Medulla oblongata (tissue), 1 donor: ENCODE data around the gene CCDC12.
A peak's percentile ranks its signal among the peaks of the same experiment; 100 is the strongest.

Experiments used
- DNase-seq: peaks from one replicate; pipeline ENCODE4 v3.0.0-alpha.2; 2015; ENCODE audit errors: extremely low spot score

CCDC12 gene

DNA sequence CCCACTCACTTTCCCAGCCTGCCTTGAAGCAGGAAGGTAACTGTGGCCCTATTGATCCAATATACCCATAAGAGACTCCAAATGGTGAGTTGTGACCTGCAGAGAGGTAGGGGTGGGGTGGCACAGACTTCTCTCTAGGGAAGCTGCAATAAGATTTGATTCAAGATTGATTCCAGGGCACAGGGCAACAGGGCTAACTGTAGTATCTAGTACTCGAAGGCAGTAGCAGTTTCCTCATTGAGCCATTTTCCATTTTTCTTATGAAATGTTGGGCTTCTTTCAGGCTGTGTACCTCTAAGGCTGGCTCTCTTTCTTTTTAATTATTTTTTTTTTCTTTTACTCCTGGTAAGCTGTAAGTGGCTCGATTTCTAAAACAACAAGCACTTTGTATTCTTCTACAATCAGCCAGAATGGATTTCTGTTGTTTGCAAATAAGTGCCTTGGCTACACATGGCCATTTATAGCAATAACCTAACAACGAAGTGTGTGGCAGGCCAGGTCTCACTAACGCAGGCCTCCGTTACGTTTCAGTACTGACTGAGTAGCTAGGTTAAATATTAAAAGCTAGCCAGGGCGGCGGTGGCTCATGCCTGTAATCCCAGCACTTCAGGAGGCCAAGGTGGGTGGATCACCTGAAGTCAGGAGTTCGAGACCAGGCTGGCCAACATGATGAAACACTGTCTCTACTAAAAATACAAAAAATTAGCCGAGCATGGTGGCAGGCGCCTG is 19.3 kb downstream of the CCDC12 start:
- DNase-seq = no peak

DNA sequence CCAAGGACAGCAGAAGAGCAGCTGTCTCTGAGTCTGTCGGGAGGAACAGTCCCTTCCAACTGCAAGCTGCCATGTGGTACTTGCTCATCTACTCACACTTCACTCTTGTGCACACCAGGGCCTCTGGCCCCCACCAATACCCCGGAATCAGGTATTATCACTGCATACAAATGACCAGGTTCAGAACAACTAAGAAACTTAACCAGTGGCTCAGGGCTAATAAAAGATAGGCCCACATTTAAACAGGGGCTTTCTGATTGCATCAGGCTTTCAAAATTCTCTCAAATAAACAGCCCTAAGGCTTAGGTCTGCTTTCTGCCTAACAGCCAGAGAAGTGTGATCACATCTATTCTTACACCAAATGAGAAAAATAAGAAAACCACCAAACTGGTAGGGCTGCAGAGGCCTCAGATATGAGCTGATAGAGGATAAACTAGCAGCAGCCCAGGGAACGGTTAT is 20.7 kb downstream of the CCDC12 start:
- no peak for DNase-seq

DNA sequence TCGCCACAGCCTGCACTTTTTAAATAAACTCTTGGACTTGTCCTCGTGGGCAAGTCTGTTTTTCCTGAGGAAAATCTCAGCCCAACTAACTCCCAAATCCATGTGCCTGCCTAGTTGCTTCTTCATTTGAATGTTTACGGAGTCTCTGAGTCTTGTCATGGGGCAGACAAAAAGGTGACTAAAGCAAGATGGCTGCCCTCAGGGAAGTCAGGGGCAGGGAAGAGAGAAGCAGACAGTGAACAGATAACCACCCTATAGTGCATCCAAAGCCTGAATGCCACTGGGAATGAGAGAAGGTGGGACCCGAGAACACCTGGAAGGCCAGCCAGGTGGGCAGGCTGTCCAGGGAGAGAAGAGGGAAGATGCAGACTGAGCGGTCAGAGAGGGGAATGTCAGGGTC is 21.4 kb downstream of the CCDC12 start:
- no peak for DNase-seq

DNA sequence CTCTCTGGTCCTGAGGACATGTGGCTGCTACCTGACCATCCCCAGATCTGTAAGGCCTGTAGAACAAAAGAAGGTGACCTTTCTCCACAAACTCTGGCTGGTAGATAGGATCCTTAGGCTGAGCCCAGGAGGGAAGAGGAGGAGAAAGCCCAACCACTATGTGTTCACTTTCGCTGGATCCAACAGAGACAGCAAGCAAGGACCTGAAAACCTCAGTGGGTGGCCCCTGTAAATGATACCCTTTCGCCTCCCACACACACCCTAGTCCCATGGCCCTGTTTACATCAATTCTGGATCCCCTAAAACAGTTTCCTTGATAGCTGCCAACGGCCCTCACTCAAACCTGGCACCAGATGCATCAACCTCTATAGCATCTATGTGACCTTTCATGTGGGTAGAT is 22.4 kb downstream of the CCDC12 start:
- DNase-seq = no peak

DNA sequence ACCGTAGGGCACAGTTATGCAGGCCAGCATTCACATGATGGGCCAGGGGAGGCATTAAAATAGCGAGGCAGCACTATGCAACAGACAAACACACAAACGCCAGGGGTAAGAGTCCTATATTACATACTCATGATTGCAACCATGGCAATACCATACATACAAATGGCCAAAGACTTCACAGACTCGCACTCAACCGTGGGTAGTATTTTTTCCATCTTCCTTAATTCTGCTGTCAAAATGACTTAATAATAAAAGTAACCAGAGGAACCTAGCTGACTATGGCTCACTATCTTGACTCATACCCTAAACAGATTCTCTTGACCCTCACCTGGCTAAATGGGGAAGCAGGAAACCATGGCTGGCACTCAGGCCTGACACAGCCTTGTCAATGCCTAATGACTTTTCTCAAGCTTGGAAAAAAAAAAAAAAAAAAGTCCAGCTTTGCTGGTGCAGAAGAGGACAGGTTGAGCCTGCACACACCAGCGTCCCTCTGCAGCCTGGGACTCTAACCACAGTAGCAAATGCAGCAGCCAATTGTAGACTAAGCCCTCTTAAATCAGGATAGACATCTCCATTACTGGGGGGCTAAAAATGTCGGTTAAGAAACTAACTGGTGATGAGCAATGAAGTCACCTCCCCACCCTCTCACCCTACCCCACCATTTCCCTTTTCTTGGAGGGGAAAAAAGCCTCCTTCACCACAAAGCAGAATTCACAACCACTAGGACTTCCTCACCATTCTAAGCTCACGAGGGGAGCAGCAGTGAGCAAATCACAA is 23.1 kb downstream of the CCDC12 start:
- DNase-seq = peak; percentile 65

DNA sequence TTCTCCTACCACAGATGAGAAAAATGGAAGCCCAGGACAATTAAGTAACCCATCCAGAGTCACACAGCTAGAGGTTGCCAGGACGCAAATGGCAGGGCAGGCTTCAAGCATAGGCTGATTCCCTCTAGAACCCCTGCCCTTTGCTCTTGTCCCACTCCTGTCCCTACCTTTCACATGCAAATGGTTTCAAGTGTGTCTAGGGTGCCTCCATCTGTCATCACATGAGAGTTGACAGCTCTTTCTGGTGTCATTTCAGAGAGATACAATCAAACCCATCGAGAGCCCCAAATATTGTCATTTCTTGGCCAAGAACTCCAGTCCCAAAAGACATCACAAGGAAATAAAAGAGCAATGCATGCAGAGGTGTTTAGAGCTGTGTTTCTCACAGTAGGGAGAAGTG is 23.7 kb downstream of the CCDC12 start:
- no peak for DNase-seq

DNA sequence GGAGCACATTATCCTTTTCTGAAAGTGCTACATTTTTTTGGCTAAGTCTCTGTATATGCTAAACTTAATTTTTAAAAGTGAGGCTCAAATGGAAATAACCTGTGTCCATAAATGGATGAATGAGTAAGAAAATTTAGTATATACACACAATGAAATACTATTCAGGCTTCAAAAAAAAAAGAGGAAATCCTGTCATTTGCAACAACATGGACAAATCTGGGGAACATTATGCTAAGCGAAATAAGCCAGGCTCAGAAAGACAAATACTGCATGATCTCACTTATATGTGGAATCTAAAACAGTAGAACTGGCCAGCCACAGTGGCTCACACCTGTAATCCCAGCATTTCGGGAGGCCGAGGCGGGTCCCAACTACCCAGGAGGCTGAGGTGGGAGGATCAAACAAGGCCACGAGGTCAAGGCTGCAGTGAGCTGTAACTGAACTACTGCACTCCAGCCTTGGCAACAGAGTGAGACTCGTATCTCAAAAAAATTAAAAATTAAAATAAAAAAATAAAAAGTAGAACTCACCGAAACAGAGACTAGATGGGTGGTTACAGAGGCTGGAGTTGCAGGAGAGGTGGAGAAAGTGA is 25.8 kb downstream of the CCDC12 start:
- DNase-seq = no peak

DNA sequence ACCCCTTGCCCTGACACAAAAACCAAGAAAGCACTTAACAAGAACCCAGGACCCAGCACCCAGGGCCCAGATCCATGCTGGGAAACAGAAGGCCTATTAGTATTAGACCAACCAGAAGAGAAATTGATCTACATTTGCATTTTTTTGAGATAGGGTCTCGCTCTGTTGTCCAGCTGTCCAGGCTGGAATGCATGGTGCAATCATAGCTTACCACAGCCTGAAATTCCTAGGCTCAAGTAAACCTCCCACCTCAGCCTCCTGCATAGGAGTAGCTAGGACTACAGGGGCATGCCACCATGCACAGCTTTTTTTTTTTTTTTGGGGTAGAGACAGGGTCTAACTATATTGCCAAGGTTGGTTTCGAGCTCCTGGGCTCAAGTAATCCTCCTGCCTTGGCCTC is 26.4 kb downstream of the CCDC12 start:
- no peak for DNase-seq

DNA sequence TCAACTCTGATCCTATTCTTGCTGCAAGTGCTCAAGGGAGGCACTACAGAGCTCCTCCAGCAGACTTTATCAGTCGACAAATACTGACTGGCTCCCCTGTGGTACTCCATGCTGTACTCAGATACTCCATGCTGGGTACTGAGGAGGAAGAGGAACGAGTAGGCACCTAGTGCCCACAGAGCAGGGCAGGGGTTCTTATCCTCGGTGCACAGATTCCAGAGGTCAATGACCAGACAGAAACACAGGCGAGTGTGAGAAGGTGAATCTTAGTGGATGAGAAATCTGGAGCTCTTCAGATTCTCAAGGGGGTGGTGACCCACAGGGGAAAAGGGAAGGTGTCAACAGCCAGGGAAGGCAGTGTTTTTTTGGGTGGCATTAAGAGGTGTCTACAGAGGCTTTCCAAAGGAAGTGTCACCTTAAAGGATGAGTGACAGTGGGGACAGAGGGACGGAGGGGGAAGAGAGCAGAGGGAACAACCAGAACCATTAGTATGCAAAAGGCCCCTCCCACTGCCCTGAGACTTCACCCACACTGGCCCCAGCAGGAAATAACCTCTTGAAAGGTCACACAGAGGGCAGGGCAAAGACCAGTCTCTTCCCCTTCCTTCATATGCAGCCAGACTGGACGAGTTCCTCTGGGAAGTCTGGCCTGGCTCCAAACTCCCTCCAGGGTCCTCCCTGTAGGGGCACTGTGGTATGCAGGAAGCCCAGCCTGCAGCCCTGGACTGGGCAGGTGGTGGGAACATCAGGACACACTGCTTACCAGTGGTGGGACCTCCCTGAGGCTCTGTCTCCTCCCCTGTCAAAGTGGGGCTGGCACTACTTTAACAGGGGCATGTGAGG is 27.5 kb downstream of the CCDC12 start:
- no peak for DNase-seq

DNA sequence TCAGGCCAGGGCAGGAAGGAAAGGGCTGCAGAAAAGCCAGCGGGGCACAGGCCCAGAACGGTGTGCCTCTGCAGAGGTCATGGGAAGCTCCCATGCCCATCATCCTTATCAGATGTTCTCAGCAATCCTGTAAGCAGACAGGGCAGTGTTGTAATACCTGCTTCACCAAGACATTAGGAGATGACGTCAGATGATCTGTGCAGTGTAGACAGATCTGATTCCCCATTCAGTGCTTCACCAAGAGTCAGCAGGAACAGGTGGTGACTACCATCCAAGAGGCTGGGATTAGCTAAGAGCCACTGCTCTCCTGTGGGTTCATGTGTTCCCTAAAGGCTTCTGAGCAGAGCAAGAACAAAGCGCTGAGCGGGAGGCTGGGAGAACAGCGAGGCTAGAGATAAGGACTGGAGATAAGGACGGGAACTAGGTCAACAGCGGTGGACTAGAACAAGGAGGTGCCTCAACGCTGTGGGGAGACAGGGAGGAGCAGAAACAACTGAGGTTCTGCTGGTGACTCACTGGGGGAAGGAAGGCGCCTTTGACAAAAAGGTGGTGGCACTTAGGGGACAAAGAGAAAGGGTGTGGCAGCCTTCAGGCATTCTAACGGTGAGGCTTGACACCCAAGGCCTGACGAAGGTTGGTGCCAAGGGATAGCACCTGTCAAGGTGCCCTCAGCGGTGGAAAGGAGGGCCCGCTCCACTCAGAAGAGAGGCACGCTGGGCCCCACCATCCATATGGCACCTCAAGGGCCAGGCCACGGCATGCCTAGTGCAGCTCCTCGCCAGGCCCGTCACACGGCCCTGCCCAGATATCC is 28.4 kb downstream of the CCDC12 start:
- DNase-seq = no peak

DNA sequence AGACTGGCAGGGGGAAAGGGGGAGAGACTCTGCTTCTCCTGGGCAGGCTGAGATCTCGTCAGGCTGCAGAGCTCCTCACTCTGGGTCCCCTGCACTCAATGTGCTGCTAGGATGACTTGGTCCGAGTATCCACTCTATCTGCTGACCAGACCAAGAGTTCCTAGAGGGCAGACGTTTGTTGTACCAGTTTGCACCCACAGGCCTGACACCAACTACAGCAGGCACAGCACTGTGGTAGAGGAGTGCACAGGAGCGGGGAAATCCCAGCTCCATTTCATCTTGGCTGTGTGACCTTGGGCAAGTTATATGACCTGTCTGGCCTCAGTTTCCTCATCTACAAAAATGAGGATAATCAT is 29.0 kb downstream of the CCDC12 start:
- DNase-seq = no peak

DNA sequence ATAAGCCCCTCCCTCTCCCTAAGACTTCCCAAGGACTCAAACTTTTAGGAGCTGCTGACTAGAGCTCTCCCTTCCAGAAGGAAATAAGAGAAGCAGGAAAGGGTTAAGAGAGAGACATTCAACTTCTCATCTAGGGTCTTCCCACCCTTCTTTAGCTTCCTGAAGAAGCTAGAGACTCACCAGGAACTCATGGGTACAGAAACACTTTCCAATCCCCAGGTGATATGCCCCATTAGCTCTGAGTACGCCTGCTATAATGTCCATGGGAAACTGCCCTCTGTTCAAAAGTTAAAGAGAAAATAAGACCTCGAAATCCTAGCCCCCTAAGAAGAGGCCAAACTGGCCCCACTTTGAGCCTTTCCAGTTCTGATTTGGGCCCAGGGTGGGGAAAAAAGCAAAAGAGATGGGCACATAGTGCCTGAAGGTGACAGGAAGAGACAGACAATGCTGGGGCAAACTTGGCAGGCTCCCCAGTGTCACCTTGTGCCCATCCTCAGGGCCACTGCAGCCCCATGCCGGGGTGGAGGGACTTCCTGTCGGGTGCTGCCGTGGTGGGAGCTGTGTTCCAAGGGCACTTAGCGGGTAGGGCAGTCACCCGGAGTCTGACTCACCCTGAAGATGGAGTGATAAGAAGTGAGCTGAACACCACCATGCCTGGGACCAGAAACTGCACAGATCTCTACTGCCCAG is 29.5 kb downstream of the CCDC12 start:
- DNase-seq = no peak

DNA sequence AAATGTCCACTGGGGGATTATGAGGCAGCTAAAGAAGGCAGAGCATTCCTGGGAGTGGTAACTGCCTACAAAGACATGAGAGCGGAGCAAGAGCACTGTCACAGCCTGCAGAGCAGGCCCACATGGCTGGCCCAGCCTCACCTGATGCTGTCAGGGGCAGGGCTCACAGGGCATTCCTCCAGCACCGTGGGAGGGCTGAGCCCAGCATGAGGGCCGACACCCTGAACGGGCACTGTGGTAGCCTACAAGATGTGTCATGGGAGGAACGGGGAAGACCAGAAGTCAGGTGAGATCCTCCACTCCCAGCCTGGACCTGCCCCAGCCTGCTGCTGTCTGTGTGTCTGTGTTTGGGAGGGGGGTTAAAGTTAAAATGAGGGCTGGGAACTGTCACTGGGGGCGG is 30.1 kb downstream of the CCDC12 start:
- no peak for DNase-seq

DNA sequence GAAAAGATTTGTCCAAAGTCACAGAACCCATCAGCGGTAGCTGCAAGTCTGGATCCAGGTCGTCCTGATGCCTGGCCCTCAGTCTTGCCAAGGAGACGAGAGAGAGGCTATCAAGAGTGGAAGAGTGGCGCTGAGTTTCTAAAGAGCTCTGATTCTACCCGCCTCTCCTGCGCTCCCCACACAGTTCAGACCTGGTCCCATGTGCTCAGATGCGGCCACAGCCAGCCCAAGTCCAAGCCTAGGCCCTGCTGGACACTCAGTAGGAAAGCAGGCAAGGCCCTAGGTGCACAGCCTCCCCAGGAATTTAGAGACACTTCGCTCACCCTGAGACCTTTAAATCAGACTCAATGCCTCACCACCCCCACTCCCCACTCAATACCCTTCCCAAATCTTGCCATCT is 32.4 kb downstream of the CCDC12 start:
- no peak for DNase-seq

DNA sequence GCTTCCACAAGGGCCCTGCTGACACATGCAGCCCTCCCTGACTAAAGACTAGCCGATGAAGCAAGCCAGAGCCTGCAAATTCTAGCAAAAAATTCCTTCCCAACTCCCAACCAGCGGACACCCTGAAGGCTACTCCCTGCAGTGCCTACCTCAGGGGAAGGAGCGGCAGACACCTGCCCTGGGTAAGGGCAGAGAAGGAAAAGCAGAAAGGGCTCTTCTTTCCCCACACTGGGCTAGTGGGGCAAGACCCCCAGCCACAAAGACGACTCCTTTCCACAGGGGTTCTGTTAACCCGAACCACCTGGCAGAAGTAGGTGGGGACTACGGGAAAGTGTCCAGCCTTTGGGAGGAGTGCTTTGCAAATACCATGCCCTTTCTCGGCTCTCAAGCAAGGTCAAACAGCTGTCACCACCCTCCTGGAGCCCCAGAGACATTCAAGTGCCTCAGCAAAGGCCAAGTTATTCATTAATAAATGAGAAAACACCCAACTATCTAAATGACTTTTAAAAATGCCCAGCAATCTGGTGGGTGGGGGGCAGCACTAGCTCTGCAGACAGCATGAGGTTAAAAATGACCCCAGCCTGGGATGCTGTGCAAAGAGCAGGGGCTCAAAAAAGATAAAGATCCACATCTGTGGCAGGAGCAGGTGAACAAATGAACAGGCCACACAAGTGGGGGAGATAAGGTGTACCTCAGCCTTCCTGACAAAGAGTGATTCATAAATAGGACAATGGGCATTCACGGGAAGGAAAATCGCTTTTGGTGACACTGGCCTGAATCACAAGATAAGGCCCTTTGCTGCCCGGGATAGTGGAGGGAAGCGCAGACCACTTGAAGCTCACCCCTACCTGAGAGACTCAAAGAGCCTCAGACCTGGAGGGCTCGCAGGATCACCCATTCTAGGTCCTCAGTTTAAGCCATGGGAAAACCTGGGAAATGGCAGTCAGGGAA is 33.0 kb downstream of the CCDC12 start:
- no peak for DNase-seq

DNA sequence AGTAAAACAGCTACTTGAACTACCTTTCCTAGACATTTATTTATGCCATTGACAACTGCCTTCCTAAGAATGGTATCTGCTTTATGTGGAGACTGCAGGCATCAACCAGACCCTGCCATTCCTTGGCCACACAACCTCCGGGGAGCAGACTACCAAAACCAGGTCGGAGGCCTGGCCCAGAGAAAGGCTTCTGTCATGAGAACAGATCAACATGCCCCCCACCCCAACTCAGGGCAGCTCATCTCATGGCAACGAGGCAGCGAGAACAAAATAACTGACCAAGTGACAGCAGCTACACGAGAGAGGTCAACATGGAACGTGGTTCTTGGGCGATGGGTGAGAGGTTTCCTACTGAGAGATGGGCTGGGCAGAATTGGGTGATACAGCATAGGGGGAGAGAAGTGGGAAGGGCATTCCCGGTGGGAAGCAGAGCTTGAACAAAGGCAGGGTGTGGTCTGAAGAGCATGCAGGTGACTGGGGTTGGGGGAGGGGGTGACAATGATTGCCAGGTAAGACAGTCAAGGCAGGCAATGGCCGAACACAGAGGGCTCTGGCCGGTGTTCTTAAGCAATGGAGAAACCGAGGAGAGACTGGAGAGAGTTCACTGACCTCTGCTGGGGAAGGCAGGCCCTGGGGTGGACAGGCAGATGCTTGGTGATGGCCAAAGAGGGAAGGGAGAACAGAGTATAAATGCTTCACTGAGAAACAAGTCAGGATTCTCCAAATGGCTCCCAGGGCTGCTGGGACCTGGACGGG is 33.9 kb downstream of the CCDC12 start:
- no peak for DNase-seq

DNA sequence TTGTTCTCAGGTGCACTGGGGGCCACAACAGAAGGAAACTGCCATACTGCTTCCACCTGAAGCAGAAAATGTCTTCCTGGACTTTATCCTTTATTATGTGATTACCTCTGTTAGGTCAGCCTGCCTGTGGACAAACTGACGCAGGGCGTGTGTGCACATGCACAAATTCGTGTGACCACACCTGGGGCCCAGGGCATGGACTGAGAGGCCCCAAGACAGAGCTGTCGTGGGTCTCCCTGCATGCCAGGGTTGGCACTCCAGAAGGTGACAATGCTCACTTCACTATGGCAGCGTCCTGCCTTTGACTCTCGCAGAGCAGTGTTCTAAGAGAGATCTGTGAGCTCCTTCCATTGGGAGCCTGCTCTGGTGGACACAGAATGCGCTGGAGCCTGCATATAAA is 34.5 kb downstream of the CCDC12 start:
- DNase-seq = no peak

DNA sequence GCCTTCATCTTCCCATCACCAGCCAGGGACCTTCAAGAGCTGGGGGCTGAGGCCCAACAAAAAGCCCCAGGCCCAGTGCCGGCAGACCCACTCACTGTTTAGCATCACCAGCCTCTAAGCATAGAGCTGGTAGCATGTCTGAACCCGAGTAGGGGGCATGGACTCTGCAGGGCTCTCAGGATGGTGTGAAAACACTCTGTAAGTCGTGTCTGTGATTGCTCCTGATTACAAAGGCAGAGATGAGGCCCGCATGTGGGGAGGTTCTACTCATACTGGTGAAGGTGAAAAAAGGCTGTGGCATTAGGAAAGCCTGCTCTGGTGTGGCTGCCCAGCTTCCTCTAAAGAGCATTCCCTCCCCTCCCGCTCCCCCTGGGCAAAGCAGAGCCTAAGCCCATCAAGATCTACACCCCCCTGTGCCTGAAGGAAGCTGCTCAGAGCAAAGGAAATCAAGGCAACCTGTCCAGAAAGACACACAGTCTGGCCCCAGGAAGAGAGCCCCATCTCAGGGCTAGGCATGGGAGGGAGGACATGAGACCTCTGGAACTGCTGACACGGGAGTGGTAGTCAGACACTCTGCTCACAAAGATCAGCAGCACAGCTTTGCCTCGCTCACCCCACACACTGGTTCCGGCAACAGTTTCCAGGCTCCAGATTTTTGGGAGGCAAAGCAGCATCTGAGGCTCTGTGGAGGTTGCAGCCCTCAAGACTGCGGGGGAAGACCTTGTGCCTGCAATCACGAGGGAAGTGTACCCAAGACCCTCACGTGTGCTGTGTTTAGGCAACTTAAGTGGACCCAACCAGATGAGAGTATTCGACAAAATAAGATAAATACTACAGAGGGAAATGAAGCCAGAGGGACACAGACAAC is 36.7 kb downstream of the CCDC12 start:
- DNase-seq = no peak
